Measurements from ENCODE around the gene HMBS. TPM values are rescaled to one million over a fixed set of nuclear protein-coding genes. Genes with fewer than 3 reads are reported as not detected.
A peak's percentile ranks its signal among the peaks of the same experiment; 100 is the strongest.

The HMBS gene
- total RNA-seq, 4 donors from 2014 or later, result 5.2 to 18.4 (median 13.3) TPM

DNA sequence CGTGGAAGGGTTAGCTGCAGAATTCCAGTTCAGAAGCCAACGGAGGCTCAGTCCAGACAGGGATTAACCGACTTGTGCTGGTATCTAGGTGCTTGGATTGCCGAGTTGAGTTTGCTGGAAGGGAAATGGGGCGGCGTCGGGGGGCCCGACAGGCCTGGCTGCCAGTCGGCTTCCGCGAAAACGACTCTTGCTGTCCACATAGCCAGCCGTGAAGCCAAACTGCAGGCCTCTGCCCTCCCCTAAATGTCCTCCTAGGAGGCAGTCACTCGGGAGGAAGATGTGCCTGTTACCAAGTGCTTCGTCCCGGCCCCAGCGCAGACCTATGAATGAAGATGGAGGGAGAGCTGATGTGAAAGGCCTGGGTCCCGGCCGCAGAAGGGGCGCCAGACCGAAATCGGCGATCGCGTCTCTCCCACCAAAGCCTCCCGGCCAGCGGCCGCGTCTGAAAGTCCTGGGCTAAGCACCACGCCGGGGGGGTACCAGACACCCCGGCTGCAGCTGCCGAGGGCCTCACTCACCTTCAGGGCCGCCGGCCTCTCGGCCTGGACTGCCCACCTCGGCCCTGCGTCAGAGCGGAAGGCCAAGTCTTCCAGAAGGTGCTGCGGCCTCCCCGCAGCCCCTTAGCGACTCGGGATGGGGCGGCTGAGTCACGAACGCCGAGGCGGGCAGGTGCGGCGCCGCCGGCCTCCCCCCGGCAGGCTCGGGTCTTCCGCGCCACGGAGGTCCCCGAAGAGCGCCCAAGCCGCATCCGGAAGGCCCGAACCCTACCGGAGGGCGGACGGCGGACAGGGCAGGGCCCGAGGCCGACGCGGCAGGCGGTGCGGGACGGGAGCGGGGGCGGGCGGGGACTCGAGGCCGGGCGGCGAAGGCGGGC lies 9.5 kb downstream of the HMBS start:
- DNase-seq (ENCODE audit: low spot score in 2 of 2), result no peak
- under 1% methylated on average over 15 of the region's 81 CpGs for WGBS
- TF ChIP-seq EP300 (IDR thresholded peaks at IDR 0.05) (no peak), POLR2A (IDR thresholded peaks at IDR 0.05) (no peak), POLR2AphosphoS5 (IDR thresholded peaks at IDR 0.05) (no peak), CTCF (IDR thresholded peaks at IDR 0.05) (no peak)
- peak overlapping the region; percentile 85 for H3K4me3 ChIP-seq
- H3K36me3 ChIP-seq, result peaks cover 25% of the 10 kb centered on the region
- no peaks in the 10 kb centered on the region for H3K27me3 ChIP-seq
- peaks cover 32% of the 10 kb centered on the region for H3K4me1 ChIP-seq
- peak overlapping the region; percentile 84 for H3K27ac ChIP-seq
- H3K9me3 ChIP-seq, result no peaks in the 10 kb centered on the region

- WGBS, result 0% methylated on average over 2 of the region's 19 CpGs
- DNase-seq (ENCODE audit: low spot score in 2 of 2), result peak; percentile 89 to 91
- TF ChIP-seq CTCF (IDR thresholded peaks at IDR 0.05), result peak; percentile 9 to 70
- TF ChIP-seq POLR2AphosphoS5 (IDR thresholded peaks at IDR 0.05), result no peak
These were observed 10.1 kb downstream of the HMBS start for GRCh38 chr11:119094816-119095065.

GRCh38 chr11:119095066-119095880 lies 10.6 kb downstream of the HMBS start:
- TF ChIP-seq POLR2AphosphoS5 (IDR thresholded peaks at IDR 0.05), result peak in 2 of 3 donors; percentile 95 to 96
- TF ChIP-seq POLR2A (IDR thresholded peaks at IDR 0.05), result peak; percentile 94 to 99
- TF ChIP-seq CTCF (IDR thresholded peaks at IDR 0.05), result no peak
- no peak for TF ChIP-seq EP300 (IDR thresholded peaks at IDR 0.05)
- H3K27ac ChIP-seq, result peak overlapping the region; percentile 84
- H3K36me3 ChIP-seq, result peaks cover 25% of the 10 kb centered on the region
- 0% methylated on average over 13 of the region's 79 CpGs for WGBS
- DNase-seq (ENCODE audit: low spot score in 2 of 2), result peak; percentile 100
- H3K4me1 ChIP-seq, result peaks cover 37% of the 10 kb centered on the region
- peak overlapping the region; percentile 85 for H3K4me3 ChIP-seq
- H3K27me3 ChIP-seq, result no peaks in the 10 kb centered on the region
- H3K9me3 ChIP-seq, result no peaks in the 10 kb centered on the region

More at GRCh38 chr11:119094816-119095065, 10.1 kb downstream of the HMBS start:
- Histone ChIP-seq H3K4me3 (peak overlapping the region; percentile 85), H3K9me3 (no peaks in the 10 kb centered on the region), H3K27me3 (no peaks in the 10 kb centered on the region), H3K27ac (peak overlapping the region; percentile 84), H3K36me3 (peaks cover 25% of the 10 kb centered on the region), H3K4me1 (peaks cover 32% of the 10 kb centered on the region)

DNA sequence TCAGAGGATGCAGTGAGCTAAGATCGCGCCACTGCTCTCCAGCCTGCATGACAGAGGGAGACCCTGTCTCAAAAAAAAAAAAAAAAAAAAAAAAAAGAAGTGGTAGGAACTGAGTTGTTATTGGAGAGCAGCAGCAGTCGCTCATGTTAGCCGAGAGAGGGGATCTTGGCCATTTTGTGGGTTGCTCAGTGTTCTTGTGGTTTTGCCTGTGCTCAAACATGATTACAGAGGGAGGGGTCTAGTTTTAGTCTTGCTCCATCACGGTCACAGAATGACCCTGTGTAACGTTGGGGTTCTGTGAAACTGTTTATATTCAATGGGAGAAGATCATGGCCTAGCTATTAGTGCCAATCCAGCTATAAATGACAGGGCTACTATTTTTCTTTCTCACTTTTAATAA lies 15.0 kb downstream of the HMBS start:
- TF ChIP-seq POLR2A (IDR thresholded peaks at IDR 0.05), result no peak
- TF ChIP-seq EP300 (IDR thresholded peaks at IDR 0.05), result no peak
- no peak for TF ChIP-seq CTCF (IDR thresholded peaks at IDR 0.05)
- no peak for TF ChIP-seq POLR2AphosphoS5 (IDR thresholded peaks at IDR 0.05)
- no peak overlapping the region for H3K4me3 ChIP-seq
- peaks cover 34% of the 10 kb centered on the region for H3K4me1 ChIP-seq
- DNase-seq (ENCODE audit: low spot score in 2 of 2), result no peak
- 80% methylated on average over 6 of the region's 6 CpGs for WGBS
- H3K27ac ChIP-seq, result no peak overlapping the region
- H3K36me3 ChIP-seq, result peaks cover 22% of the 10 kb centered on the region
- no peaks in the 10 kb centered on the region for H3K27me3 ChIP-seq
- no peaks in the 10 kb centered on the region for H3K9me3 ChIP-seq
